ENCODE measurements around the gene ZNF624.
A peak's percentile ranks its signal among the peaks of the same experiment; 100 is the strongest.
"Not testable (repeated sequence)": the region's sequence is repeated elsewhere in the genome, so short reads cannot be mapped to it uniquely, and the experiment has no call there.

ZNF624 gene

GRCh38 chr17:16653367-16654041 lies at the start of gene ZNF624:
TSS of gene ZNF624 (minus strand) at chr17:16653850.
- peak; percentile 81 for DNase-seq

- not testable (repeated sequence) for DNase-seq
These were observed 44.0 kb upstream of the ZNF624 start for GRCh38 chr17:16697603-16698002.

- not testable (repeated sequence) for DNase-seq
These were observed 36.8 kb upstream of the ZNF624 start for GRCh38 chr17:16690447-16690846.

- DNase-seq, result not testable (repeated sequence)
These were observed 36.2 kb upstream of the ZNF624 start, which contains the start of gene CCDC144A for GRCh38 chr17:16689731-16690281. TSS of gene CCDC144A (plus strand) at chr17:16690241. CDS start at chr17:16690401, 160 bp downstream.

- DNase-seq, result not testable (repeated sequence)
These were observed 33.5 kb upstream of the ZNF624 start for GRCh38 chr17:16687151-16687550.

GRCh38 chr17:16686019-16686418 lies 32.4 kb upstream of the ZNF624 start:
- DNase-seq, result not testable (repeated sequence)

- not testable (repeated sequence) for DNase-seq
These were observed 29.9 kb upstream of the ZNF624 start for GRCh38 chr17:16683290-16684138.

GRCh38 chr17:16676676-16677268 lies 23.1 kb upstream of the ZNF624 start:
- no peak for DNase-seq

GRCh38 chr17:16666907-16667636 lies 13.4 kb upstream of the ZNF624 start:
- DNase-seq, result not testable (repeated sequence)

GRCh38 chr17:16666553-16666906 lies 12.9 kb upstream of the ZNF624 start:
- DNase-seq, result not testable (repeated sequence)

- DNase-seq, result no peak
These were observed 9.3 kb upstream of the ZNF624 start for GRCh38 chr17:16662936-16663335.

- no peak for DNase-seq
These were observed 7.6 kb upstream of the ZNF624 start for GRCh38 chr17:16661217-16661616.

GRCh38 chr17:16652847-16653366 lies 743 bp downstream of the ZNF624 start:
- no peak for DNase-seq

GRCh38 chr17:16652252-16652651 lies 1.4 kb downstream of the ZNF624 start:
- DNase-seq, result no peak

GRCh38 chr17:16649585-16649984 lies 4.1 kb downstream of the ZNF624 start:
- no peak for DNase-seq

GRCh38 chr17:16639438-16639837 lies 14.2 kb downstream of the ZNF624 start:
- DNase-seq, result no peak

- no peak for DNase-seq
These were observed 30.4 kb downstream of the ZNF624 start for GRCh38 chr17:16623282-16623681.

- no peak for DNase-seq
These were observed 30.9 kb downstream of the ZNF624 start for GRCh38 chr17:16622540-16623277.

GRCh38 chr17:16617481-16618060 lies 36.1 kb downstream of the ZNF624 start:
- no peak for DNase-seq

GRCh38 chr17:16599537-16599936 lies 54.1 kb downstream of the ZNF624 start:
- no peak for DNase-seq

Data from CD4-positive, alpha-beta T cell treated with Interleukin-4 for 4 hours (primary cell).